ENCODE data around the gene RPS6KA3. TPM values are rescaled to one million over a fixed set of nuclear protein-coding genes. Genes with fewer than 3 reads are reported as not detected.

Gene RPS6KA3
- total and polyA plus RNA-seq, 9 of the 15 experiments (the other 6 are each of a cell fraction or from before 2014, with no cell fraction given): 10.9 to 61.9 (median 37.4) TPM

DNA sequence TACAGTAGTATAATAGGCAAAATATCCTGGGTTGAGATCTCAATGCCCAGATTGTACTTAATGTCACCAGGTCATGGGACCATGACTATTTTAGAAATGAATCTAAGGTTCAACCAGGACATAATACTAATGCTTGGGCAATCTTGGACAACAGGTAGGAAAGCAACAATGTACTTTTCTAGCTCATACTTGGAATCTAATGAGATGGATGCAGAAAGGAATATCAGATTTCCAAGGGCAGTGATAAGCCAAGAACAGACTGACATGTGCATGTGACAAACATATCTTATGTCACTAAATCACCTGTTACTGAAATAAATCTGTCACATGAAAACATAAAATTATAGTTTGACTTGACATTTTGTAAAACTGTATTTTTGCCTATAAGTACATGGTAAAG, 51.1 kb downstream of the RPS6KA3 start:
- ATAC-seq: no peak
- no peaks in the 10 kb centered on the region; the same call in 2 of the 3 replicates for H3K36me3 ChIP-seq (ENCODE audit: control insufficient read depth, insufficient read depth, low read length)
- in situ Hi-C loops (cut with MboI): no loop called here

More for the DNA sequence above, 51.1 kb downstream of the RPS6KA3 start:
- Histone ChIP-seq H3K4me2 (ENCODE audit: insufficient read depth, low read length) (no peak overlapping the region), H3K9me1 (ENCODE audit: control insufficient read depth, insufficient read depth, low read length) (no peaks in the 10 kb centered on the region), H3K9me3 (replicated peaks; ENCODE audit: control insufficient read depth, insufficient read depth, low read depth, low read length) (no peaks in the 10 kb centered on the region), H3K27me3 (ENCODE audit: control insufficient read depth in 2 of 2, insufficient read depth in 2 of 2, low read length in 2 of 2) (no peaks in the 10 kb centered on the region), H3K9ac (ENCODE audit: insufficient read depth in 1 of 2, low read depth in 2 of 2, low read length in 2 of 2) (no peak overlapping the region), H3K79me2 (ENCODE audit: control insufficient read depth, insufficient read depth, low read length) (peaks cover 47% of the 10 kb centered on the region), H2AFZ (ENCODE audit: low read depth, low read length) (no peak overlapping the region), H4K20me1 (replicated peaks; ENCODE audit: control insufficient read depth, insufficient read depth, low read length) (no peaks in the 10 kb centered on the region), H3K27ac (ENCODE audit: extremely low read depth, low read depth, low read length) (no peak overlapping the region), H3K4me1 (replicated peaks in 1 of 2; ENCODE audit: control insufficient read depth in 2 of 2, insufficient read depth in 2 of 2, low read length in 2 of 2) (no peaks in the 10 kb centered on the region; a peak in 1 of 5 replicates), H3K4me3 (no peak overlapping the region)
- intact Hi-C loops (cut with micrococcal nuclease): no loop called here
- ChIA-PET CTCF (ENCODE audit: low intra/inter-chr PET ratio) (no interaction called here), POLR2A (no interaction called here)
- no peak for FAIRE-seq
- no peak for DNase-seq (ENCODE audit: extremely low read depth in 1 of 4, low spot score in 3 of 4)
- no TSS peak for BruUV-seq (replicated peaks)
- TF ChIP-seq, protein P1, sequence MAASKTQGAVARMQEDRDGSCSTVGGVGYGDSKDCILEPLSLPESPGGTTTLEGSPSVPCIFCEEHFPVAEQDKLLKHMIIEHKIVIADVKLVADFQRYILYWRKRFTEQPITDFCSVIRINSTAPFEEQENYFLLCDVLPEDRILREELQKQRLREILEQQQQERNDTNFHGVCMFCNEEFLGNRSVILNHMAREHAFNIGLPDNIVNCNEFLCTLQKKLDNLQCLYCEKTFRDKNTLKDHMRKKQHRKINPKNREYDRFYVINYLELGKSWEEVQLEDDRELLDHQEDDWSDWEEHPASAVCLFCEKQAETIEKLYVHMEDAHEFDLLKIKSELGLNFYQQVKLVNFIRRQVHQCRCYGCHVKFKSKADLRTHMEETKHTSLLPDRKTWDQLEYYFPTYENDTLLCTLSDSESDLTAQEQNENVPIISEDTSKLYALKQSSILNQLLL (CRISPR knock-in tag; IDR thresholded peaks at IDR 0.05; ENCODE audit: borderline replicate concordance): no peak
- no peak for TF ChIP-seq POLR2G (IDR thresholded peaks at IDR 0.05; ENCODE audit: low read depth, low read length)
- no peak for TF ChIP-seq CAMTA2 (CRISPR knock-in tag; conservative IDR thresholded peaks at IDR 0.05)
- no peak for TF ChIP-seq MCM7 (IDR thresholded peaks at IDR 0.05)
- no peak for TF ChIP-seq ILK (tag; IDR thresholded peaks at IDR 0.05; ENCODE audit: borderline replicate concordance, low read depth)
- no peak for TF ChIP-seq ZNF197 (CRISPR knock-in tag; IDR thresholded peaks at IDR 0.05; ENCODE audit: low read depth)
- TF ChIP-seq ATF1 (CRISPR knock-in tag; IDR thresholded peaks at IDR 0.05): no peak
- no peak for TF ChIP-seq ATF1 (tag; IDR thresholded peaks at IDR 0.05)
- TF ChIP-seq TRIM24 (IDR thresholded peaks at IDR 0.05): no peak
